ENCODE results near the gene TPR. TPM values are rescaled to one million over a fixed set of nuclear protein-coding genes. Genes with fewer than 3 reads are reported as not detected.
"Not testable (repeated sequence)": the region's sequence is repeated elsewhere in the genome, so short reads cannot be mapped to it uniquely, and the experiment has no call there.

The TPR gene
- total and polyA plus RNA-seq, 2 of the 8 experiments (the other 6 are each of a cell fraction or from before 2014, with no cell fraction given) = 57.1 to 102 TPM

DNA sequence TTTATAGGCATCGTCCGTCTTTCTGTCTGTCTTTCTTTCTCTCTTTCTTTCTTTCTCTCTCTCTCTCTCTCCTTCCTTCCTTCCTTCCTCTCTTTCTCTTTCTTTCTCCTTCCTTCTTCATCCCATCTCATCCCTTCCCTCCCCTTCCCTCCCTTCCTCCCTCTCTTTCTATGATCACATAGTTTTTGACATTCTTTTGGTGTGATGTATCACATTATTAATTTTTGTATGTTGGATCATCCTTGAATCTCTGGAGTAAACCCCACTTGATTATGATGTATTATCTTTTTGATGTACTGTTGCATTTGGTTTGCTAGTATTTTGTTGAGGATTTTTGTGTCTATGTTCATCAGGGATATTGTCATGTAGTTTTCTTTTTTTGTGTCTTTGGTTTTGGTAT, 26.4 kb upstream of the TPR start:
- H3K4me3 ChIP-seq (ENCODE audit: extremely low read depth in 1 of 4, insufficient read depth in 2 of 4, low read depth in 3 of 4, low read length in 4 of 4); POLR2A ChIA-PET (ENCODE audit: partially characterized antibody); H2BK120ac ChIP-seq (replicated peaks; ENCODE audit: low read depth, low read length); FAIRE-seq; H4K20me1 ChIP-seq (replicated peaks in 1 of 2; ENCODE audit: control insufficient read depth in 1 of 2, insufficient read depth in 2 of 2, low read length in 2 of 2); H2BK12ac ChIP-seq (ENCODE audit: low read depth, low read length); H4K91ac ChIP-seq (replicated peaks; ENCODE audit: insufficient read length, low read length); H4K8ac ChIP-seq (ENCODE audit: extremely low read depth, insufficient read depth, low read length); H3K79me1 ChIP-seq (ENCODE audit: low read depth, low read length); H3K4me2 ChIP-seq (ENCODE audit: insufficient read depth in 1 of 2, low read depth in 2 of 2, low read length in 2 of 2); H3K27me3 ChIP-seq (replicated peaks in 1 of 4; ENCODE audit: control insufficient read depth in 3 of 4, extremely low read depth in 1 of 4, insufficient read depth in 3 of 4, low read length in 3 of 4); H3K23ac ChIP-seq (ENCODE audit: insufficient read length); H3K9ac ChIP-seq (replicated peaks in 1 of 4; ENCODE audit: extremely low read depth in 1 of 4, low read depth in 3 of 4, low read length in 3 of 4); H3K18ac ChIP-seq (ENCODE audit: extremely low read depth, low read length); CTCF ChIA-PET (ENCODE audit: partially characterized antibody); H2AK5ac ChIP-seq (ENCODE audit: low read depth, low read length); H4K5ac ChIP-seq (ENCODE audit: insufficient read length, low read depth, low read length); H3K4me1 ChIP-seq (replicated peaks in 1 of 4; ENCODE audit: control insufficient read depth in 3 of 4, insufficient read depth in 4 of 4, low read length in 3 of 4); H3K79me2 ChIP-seq (ENCODE audit: control insufficient read depth in 1 of 2, insufficient read depth in 2 of 2, low read length in 2 of 2); H2BK15ac ChIP-seq (ENCODE audit: low read length); H3K9me3 ChIP-seq (ENCODE audit: insufficient read depth in 2 of 2, low read depth in 1 of 2, low read length in 1 of 2); H2BK5ac ChIP-seq (ENCODE audit: low read depth, low read length); H2AFZ ChIP-seq (ENCODE audit: low read length); H3K56ac ChIP-seq (replicated peaks; ENCODE audit: insufficient read length, low read depth, low read length); H3K4ac ChIP-seq (replicated peaks; ENCODE audit: insufficient read length, low read depth, low read length); H3K27ac ChIP-seq (ENCODE audit: low read depth, low read length); H3K14ac ChIP-seq (ENCODE audit: insufficient read length); H3K23me2 ChIP-seq (ENCODE audit: low read depth, low read length); DNase-seq (ENCODE audit: low read depth in 1 of 2, low spot score in 2 of 2); H2BK20ac ChIP-seq (ENCODE audit: low read length): not testable (repeated sequence)
- no CpG with 5 or more reads among the region's 2 CpGs for WGBS, 2 experiments (ENCODE audit: extremely low coverage in 1 of 2, insufficient coverage in 1 of 2, insufficient read length in 1 of 2, insufficient replicate concordance in 2 of 2, low coverage in 1 of 2, low lambda C conversion rate in 2 of 2, missing lambda C conversion rate in 1 of 2)
- H3K36me3 ChIP-seq (ENCODE audit: control insufficient read depth in 2 of 4, insufficient read depth in 4 of 4, low read length in 3 of 4) = peaks cover 0 to 47% (median 12%) of the 10 kb centered on the region in 4 experiments; a peak in 4 of 8 replicates

DNA sequence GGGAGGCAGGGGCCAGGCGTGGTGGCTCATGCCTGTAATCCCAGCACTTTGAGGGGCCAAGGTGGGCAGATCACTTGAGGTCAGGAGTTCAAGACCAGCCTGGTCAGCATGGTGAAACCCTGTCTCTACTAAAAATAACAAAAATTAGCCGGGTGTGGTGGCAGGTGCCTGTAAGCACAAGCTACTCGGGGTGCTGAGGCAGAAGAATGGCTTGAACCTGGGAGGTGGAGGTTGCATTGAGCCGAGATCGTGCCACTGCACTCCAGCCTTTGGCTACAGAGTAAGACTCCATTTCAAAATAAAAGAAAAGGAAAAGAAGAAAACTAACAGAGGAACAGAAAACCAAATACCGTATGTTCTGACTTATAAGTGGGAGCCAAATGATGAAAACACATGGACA, 17.7 kb upstream of the TPR start:
- not testable (repeated sequence) for H2BK5ac ChIP-seq (ENCODE audit: low read depth, low read length); H2BK20ac ChIP-seq (ENCODE audit: low read length); H3K79me2 ChIP-seq (ENCODE audit: control insufficient read depth in 1 of 2, insufficient read depth in 2 of 2, low read length in 2 of 2); H3K23ac ChIP-seq (ENCODE audit: insufficient read length); H3K27ac ChIP-seq (ENCODE audit: low read depth, low read length); H3K9ac ChIP-seq (replicated peaks in 1 of 4; ENCODE audit: extremely low read depth in 1 of 4, low read depth in 3 of 4, low read length in 3 of 4); H3K4ac ChIP-seq (replicated peaks; ENCODE audit: insufficient read length, low read depth, low read length); H4K5ac ChIP-seq (ENCODE audit: insufficient read length, low read depth, low read length); H3K23me2 ChIP-seq (ENCODE audit: low read depth, low read length); H3K4me1 ChIP-seq (replicated peaks in 1 of 4; ENCODE audit: control insufficient read depth in 3 of 4, insufficient read depth in 4 of 4, low read length in 3 of 4); H3K18ac ChIP-seq (ENCODE audit: extremely low read depth, low read length); H4K20me1 ChIP-seq (replicated peaks in 1 of 2; ENCODE audit: control insufficient read depth in 1 of 2, insufficient read depth in 2 of 2, low read length in 2 of 2); H3K9me3 ChIP-seq (ENCODE audit: insufficient read depth in 2 of 2, low read depth in 1 of 2, low read length in 1 of 2); H2AFZ ChIP-seq (ENCODE audit: low read length); H3K27me3 ChIP-seq (replicated peaks in 1 of 4; ENCODE audit: control insufficient read depth in 3 of 4, extremely low read depth in 1 of 4, insufficient read depth in 3 of 4, low read length in 3 of 4); FAIRE-seq; H3K56ac ChIP-seq (replicated peaks; ENCODE audit: insufficient read length, low read depth, low read length); H2AK5ac ChIP-seq (ENCODE audit: low read depth, low read length); H3K14ac ChIP-seq (ENCODE audit: insufficient read length); DNase-seq (ENCODE audit: low read depth in 1 of 2, low spot score in 2 of 2); H2BK15ac ChIP-seq (ENCODE audit: low read length); H2BK12ac ChIP-seq (ENCODE audit: low read depth, low read length); H3K79me1 ChIP-seq (ENCODE audit: low read depth, low read length); H2BK120ac ChIP-seq (replicated peaks; ENCODE audit: low read depth, low read length); H3K4me3 ChIP-seq (ENCODE audit: extremely low read depth in 1 of 4, insufficient read depth in 2 of 4, low read depth in 3 of 4, low read length in 4 of 4); H4K91ac ChIP-seq (replicated peaks; ENCODE audit: insufficient read length, low read length); H4K8ac ChIP-seq (ENCODE audit: extremely low read depth, insufficient read depth, low read length); H3K4me2 ChIP-seq (ENCODE audit: insufficient read depth in 1 of 2, low read depth in 2 of 2, low read length in 2 of 2)
- ChIA-PET POLR2A (ENCODE audit: partially characterized antibody) (interaction anchor here (1.1 kb wide), 1 partner anchor 18 kb away, joined by 3 read pairs; the partner anchor contains the start of gene TPR), CTCF (ENCODE audit: partially characterized antibody) (interaction anchor here (0.9 to 1.9 kb wide), 3 partner anchors 12 to 18 kb away, joined by 4 to 6 read pairs (median 5); partner anchors contain the start of genes ODR4 and TPR)
- 87% methylated on average over 6 of the region's 6 CpGs; no CpG with 5 or more reads in 1 of the 2 experiments for WGBS, 2 experiments (ENCODE audit: extremely low coverage in 1 of 2, insufficient coverage in 1 of 2, insufficient read length in 1 of 2, insufficient replicate concordance in 2 of 2, low coverage in 1 of 2, low lambda C conversion rate in 2 of 2, missing lambda C conversion rate in 1 of 2)
- H3K36me3 ChIP-seq (ENCODE audit: control insufficient read depth in 2 of 4, insufficient read depth in 4 of 4, low read length in 3 of 4) = peaks cover 0 to 63% (median 19%) of the 10 kb centered on the region in 4 experiments; a peak in 6 of 8 replicates
